ENCODE measurements around the gene NSUN4. TPM values are rescaled to one million over a fixed set of nuclear protein-coding genes. Genes with fewer than 3 reads are reported as not detected.
A peak's percentile ranks its signal among the peaks of the same experiment; 100 is the strongest.

NSUN4 gene
- total and polyA plus RNA-seq, 8 donors: 8.1 to 16.4 (median 10.4) TPM

DNA sequence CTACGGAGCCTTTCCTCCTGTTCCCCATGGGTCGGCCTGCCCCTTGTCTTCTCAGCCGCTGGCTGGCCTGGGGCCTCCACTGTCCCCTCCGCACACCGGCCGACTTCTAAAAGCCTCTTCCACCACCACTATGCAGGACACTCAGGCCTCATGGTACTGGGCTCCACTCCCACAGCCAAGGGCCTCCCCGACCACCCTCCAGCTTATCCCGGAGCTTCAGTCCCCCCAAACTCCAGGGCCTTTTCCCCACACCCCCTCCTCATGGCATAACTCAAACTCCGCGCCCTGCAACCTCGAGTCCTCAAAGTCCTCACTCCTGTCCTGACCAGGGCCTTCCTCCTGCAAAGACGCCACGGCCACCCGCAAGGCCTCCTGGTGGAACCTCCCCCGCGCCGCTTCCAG, 39.2 kb upstream of the NSUN4 start:
- H3K27me3 ChIP-seq: no peaks in the 10 kb centered on the region
- H3K4me3 ChIP-seq: peak overlapping the region; percentile 67 to 97 (median 83)
- 5 to 7% methylated on average over 17 of the region's 17 CpGs for WGBS, 2 donors
- peak overlapping the region; percentile 83 to 97 (median 96) for H3K27ac ChIP-seq
- peaks cover 0 to 16% (median 0%) of the 10 kb centered on the region in 3 donors for H3K36me3 ChIP-seq
- intact Hi-C loops (cut with DNase I): no loop called here
- DNase-seq (peak in 1 of 6 donors; percentile 58), ATAC-seq (no peak), FAIRE-seq (no peak)
- H3K4me1 ChIP-seq: peaks cover 4 to 32% (median 25%) of the 10 kb centered on the region in 3 donors
- H3K9me3 ChIP-seq: no peaks in the 10 kb centered on the region
- TF ChIP-seq CTCF (IDR thresholded peaks at IDR 0.05): no peak

DNA sequence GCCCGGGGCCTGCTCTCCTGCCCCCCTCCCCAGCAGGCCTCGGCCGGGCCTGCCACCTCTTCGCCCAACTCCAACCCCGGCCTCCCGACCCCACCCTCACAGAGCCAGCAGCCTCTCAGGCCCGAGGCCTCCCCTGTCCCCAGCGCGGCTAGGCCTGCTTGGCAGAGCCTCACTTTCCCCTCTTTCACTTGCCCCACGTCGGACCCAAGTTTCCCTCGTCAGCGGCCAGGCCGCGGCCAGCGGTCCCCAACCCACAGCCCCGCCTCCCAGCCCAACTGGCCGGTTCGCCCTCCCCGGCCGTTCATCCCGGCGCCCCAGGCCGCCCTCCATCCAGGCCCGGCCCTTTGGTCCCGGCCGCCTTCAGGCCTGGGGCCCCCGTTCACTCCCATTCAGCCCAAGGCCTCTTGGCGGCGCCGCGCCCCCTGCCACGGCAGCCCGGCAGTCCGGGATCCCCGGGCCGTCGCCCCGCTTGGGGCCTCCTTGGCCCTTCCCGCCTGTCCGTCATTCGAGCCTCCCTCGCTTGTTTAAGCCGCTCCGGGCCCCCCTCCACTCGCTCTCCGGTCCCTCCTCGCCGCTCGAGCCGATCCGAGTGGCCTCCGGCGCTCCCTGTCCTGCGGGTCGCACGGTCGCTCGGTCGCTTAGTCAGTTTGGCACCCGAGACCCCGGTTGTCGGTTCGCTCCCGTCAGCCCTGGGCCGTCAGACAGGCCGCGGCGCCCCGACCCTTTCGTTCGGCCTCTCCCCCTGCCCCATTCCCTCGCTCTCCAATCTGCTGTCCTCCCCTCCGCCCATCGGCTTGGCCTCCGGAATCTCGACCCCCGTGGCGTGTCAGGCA, 38.6 kb upstream of the NSUN4 start:
- H3K4me3 ChIP-seq: peak overlapping the region; percentile 67 to 97 (median 83)
- H3K36me3 ChIP-seq: peaks cover 0 to 10% (median 0%) of the 10 kb centered on the region in 3 donors
- peaks cover 4 to 32% (median 25%) of the 10 kb centered on the region in 3 donors for H3K4me1 ChIP-seq
- peak overlapping the region; percentile 83 to 97 (median 96) for H3K27ac ChIP-seq
- ATAC-seq: peak; percentile 39 to 52 (median 44)
- intact Hi-C loops (cut with DNase I): no loop called here
- WGBS, 2 donors: 1% methylated on average over 78 to 79 of the region's 79 CpGs
- peak; percentile 51 to 86 (median 66) for DNase-seq
- H3K9me3 ChIP-seq: no peaks in the 10 kb centered on the region
- FAIRE-seq: no peak
- no peak for TF ChIP-seq CTCF (IDR thresholded peaks at IDR 0.05)
- H3K27me3 ChIP-seq: no peaks in the 10 kb centered on the region

- Histone ChIP-seq H3K9me3 (no peaks in the 10 kb centered on the region), H3K4me3 (peak overlapping the region; percentile 67 to 97 (median 83)), H3K27ac (peak overlapping the region; percentile 83 to 97 (median 96)), H3K4me1 (peaks cover 4 to 35% (median 25%) of the 10 kb centered on the region in 3 donors), H3K27me3 (no peaks in the 10 kb centered on the region), H3K36me3 (peaks cover 0 to 4% (median 0%) of the 10 kb centered on the region in 3 donors)
- no peak for TF ChIP-seq CTCF (IDR thresholded peaks at IDR 0.05)
- WGBS, 2 donors: 0 to 1% methylated on average over 26 to 32 of the region's 32 CpGs
- ATAC-seq (peak; percentile 33 to 49 (median 44)), FAIRE-seq (no peak), DNase-seq (peak in 4 of 6 donors; percentile 33 to 81 (median 68))
- intact Hi-C loops (cut with DNase I): no loop called here
Measured at GRCh38 chr1:46302641-46303037, 38.0 kb upstream of the NSUN4 start.

- FAIRE-seq (peak; percentile 26), ATAC-seq (peak; percentile 90 to 95 (median 92)), DNase-seq (peak; percentile 93 to 97 (median 96))
- H3K27ac ChIP-seq: peak within 1 kb of the TSS; percentile 83 to 97 (median 96)
- H3K4me1 ChIP-seq: peaks cover 4 to 35% (median 25%) of the 10 kb centered on the region in 3 donors
- peak within 1 kb of the TSS; percentile 78 to 97 (median 83) for H3K4me3 ChIP-seq
- no peaks in the 10 kb centered on the region for H3K27me3 ChIP-seq
- TF ChIP-seq CTCF (IDR thresholded peaks at IDR 0.05): no peak
- WGBS, 2 donors: 0 to 1% methylated on average over 57 to 61 of the region's 61 CpGs
- no peaks in the 10 kb centered on the region for H3K9me3 ChIP-seq
- intact Hi-C loops (cut with DNase I): no loop called here
- no peaks in the 10 kb centered on the region for H3K36me3 ChIP-seq
Measured at GRCh38 chr1:46303038-46303871, 37.4 kb upstream of the NSUN4 start, which contains the start of the genes LRRC41 and UQCRH. LRRC41 (minus strand) TSS chr1:46303616; CDS start chr1:46303322, 294 bp downstream. UQCRH (plus strand) TSS chr1:46303698; CDS start chr1:46303767, 69 bp downstream.
